WTC11 (cell line): ENCODE measurements around the gene LAMA1. TPM values are rescaled to one million over a fixed set of nuclear protein-coding genes. Genes with fewer than 3 reads are reported as not detected.
"Not testable (repeated sequence)": the region's sequence is repeated elsewhere in the genome, so short reads cannot be mapped to it uniquely, and the experiment has no call there.

Source experiments
- ATAC-seq: fragments of 200-7000 bp; cut with Tn5 transposase; 2 replicates; pipeline ENCODE4 v1.10.0; 2021; ENCODE audit warnings: mild to moderate bottlenecking, moderate library complexity
- CTCF ChIA-PET: fragments of 300-600 bp; sonication (Branson Sonifier 250); formaldehyde crosslinking; loops from one replicate; lab custom pipeline; 2021; ENCODE audit warnings: antibody characterized with exemption; lab: Charles Lee
- POLR2A ChIA-PET: fragments of 350-600 bp; sonication (Branson Sonifier 250); formaldehyde crosslinking; loops from one replicate; lab custom pipeline; 2021; ENCODE audit warnings: antibody characterized with exemption; lab: Charles Lee
- DNase-seq: peaks from one replicate; pipeline ENCODE4 v3.0.0; 2021; ENCODE audit warnings: low spot score
- H3K27ac Mint-ChIP-seq: 2 replicates; pipeline ENCODE4 v1.8.0; 2021; ENCODE audit warnings: mixed read lengths
- H3K27me3 Mint-ChIP-seq: 2 replicates; pipeline ENCODE4 v1.8.0; 2021; ENCODE audit warnings: low read depth, mild to moderate bottlenecking, moderate library complexity, mixed read lengths
- H3K36me3 Mint-ChIP-seq: 2 replicates; pipeline ENCODE4 v1.8.0; 2021; ENCODE audit warnings: mixed read lengths
- H3K4me1 Mint-ChIP-seq: 2 replicates; pipeline ENCODE4 v1.8.0; 2022; ENCODE audit warnings: mixed read lengths
- H3K4me3 Mint-ChIP-seq: 2 replicates; pipeline ENCODE4 v1.8.0; 2021; ENCODE audit warnings: mild to moderate bottlenecking, moderate library complexity, mixed read lengths
- H3K9me3 Mint-ChIP-seq: 2 replicates; pipeline ENCODE4 v1.8.0; 2021; ENCODE audit warnings: mixed read lengths
- EMX1 ChIP-seq: fragments of 250-450 bp; sonication (Bioruptor Pico); IDR thresholded peaks from 2 replicates; pipeline ENCODE4 v1.8.0; 2021; ENCODE audit warnings: mild to moderate bottlenecking
- ETV6 ChIP-seq: sonication (generic); formaldehyde crosslinking; IDR thresholded peaks from 2 replicates; pipeline ENCODE4 v1.8.1; 2022; ENCODE audit warnings: mild to moderate bottlenecking, missing genetic modification reagents
- FOXJ3 ChIP-seq: sonication (generic); formaldehyde crosslinking; IDR thresholded peaks from 2 replicates; pipeline ENCODE4 v1.9.0; 2021; ENCODE audit warnings: missing genetic modification reagents, mild to moderate bottlenecking, borderline replicate concordance
- FOXK1 ChIP-seq: sonication (generic); formaldehyde crosslinking; IDR thresholded peaks from 2 replicates; pipeline ENCODE4 v1.8.0; 2022; ENCODE audit warnings: mild to moderate bottlenecking, moderate library complexity, missing genetic modification reagents
- IRF2 ChIP-seq: sonication (generic); formaldehyde crosslinking; IDR thresholded peaks from 2 replicates; pipeline ENCODE4 v1.8.0; 2022; ENCODE audit warnings: low read depth, missing genetic modification reagents, borderline replicate concordance
- NFATC4 ChIP-seq: fragments of 250-450 bp; sonication (Bioruptor Pico); IDR thresholded peaks from 2 replicates; pipeline ENCODE4 v1.9.0; 2021; ENCODE audit warnings: mild to moderate bottlenecking
- NR1H2 ChIP-seq: sonication (generic); formaldehyde crosslinking; IDR thresholded peaks from 2 replicates; pipeline ENCODE4 v1.9.0; 2021; ENCODE audit warnings: mild to moderate bottlenecking, moderate library complexity, missing genetic modification reagents
- PREB ChIP-seq: sonication (generic); formaldehyde crosslinking; IDR thresholded peaks from 2 replicates; pipeline ENCODE4 v1.8.1; 2022; ENCODE audit warnings: mild to moderate bottlenecking, missing genetic modification reagents, moderate library complexity, borderline replicate concordance
- SOX15 ChIP-seq: fragments of 250-450 bp; sonication (Bioruptor Pico); IDR thresholded peaks from 2 replicates; pipeline ENCODE4 v1.9.0; 2021; ENCODE audit warnings: mild to moderate bottlenecking
- STAT6 ChIP-seq: sonication (generic); formaldehyde crosslinking; conservative IDR thresholded peaks from 2 replicates; pipeline ENCODE4 v1.8.1; 2023; ENCODE audit warnings: mild to moderate bottlenecking, low read depth, missing genetic modification reagents, moderate library complexity
- ZNF219 ChIP-seq: sonication (generic); formaldehyde crosslinking; IDR thresholded peaks from 2 replicates; pipeline ENCODE4 v1.8.0; 2023; ENCODE audit warnings: missing genetic modification reagents, mild to moderate bottlenecking, borderline replicate concordance
- ZNF263 ChIP-seq: sonication (generic); formaldehyde crosslinking; IDR thresholded peaks from 2 replicates; pipeline ENCODE4 v1.8.1; 2022; ENCODE audit warnings: low read depth, mild to moderate bottlenecking, moderate library complexity, missing genetic modification reagents
- ZNF281 ChIP-seq: sonication (generic); formaldehyde crosslinking; IDR thresholded peaks from 2 replicates; pipeline ENCODE4 v1.8.0; 2023; ENCODE audit warnings: mild to moderate bottlenecking, missing genetic modification reagents
- ZNF317 ChIP-seq: sonication (generic); formaldehyde crosslinking; IDR thresholded peaks from 2 replicates; pipeline ENCODE4 v1.8.1; 2023; ENCODE audit warnings: low read depth, mild to moderate bottlenecking, moderate library complexity, missing genetic modification reagents, borderline replicate concordance
- ZNF396 ChIP-seq: fragments of 250-450 bp; sonication (Bioruptor Pico); IDR thresholded peaks from 2 replicates; pipeline ENCODE4 v1.8.0; 2021; ENCODE audit warnings: mild to moderate bottlenecking, moderate library complexity, borderline replicate concordance
- ZNF423 ChIP-seq: fragments of 250-450 bp; sonication (Bioruptor Pico); IDR thresholded peaks from 2 replicates; pipeline ENCODE4 v2.1.2; 2022; ENCODE audit warnings: mild to moderate bottlenecking, moderate library complexity
- total RNA-seq: library from RNA; stranded (reverse); gene quantifications from 3 replicates; pipeline ENCODE4 v1.2.3, GENCODE V29; 2021
- TF ChIP-seq, protein P1 (sequence below): sonication (generic); formaldehyde crosslinking; IDR thresholded peaks from 2 replicates; pipeline ENCODE4 v1.8.1; 2022; ENCODE audit warnings: mild to moderate bottlenecking, moderate library complexity, missing genetic modification reagents
- TF ChIP-seq, protein P2 (sequence below): fragments of 250-450 bp; sonication (Bioruptor Pico); IDR thresholded peaks from 2 replicates; pipeline ENCODE4 v1.9.0; 2021; ENCODE audit warnings: mild to moderate bottlenecking

LAMA1 gene
- total RNA-seq, 1 experiment from 2014 or later, result 50.7 TPM

- TF ChIP-seq ZNF281 (CRISPR knock-in tag) (no peak), ZNF219 (no peak), STAT6 (CRISPR knock-in tag) (no peak), ZNF423 (CRISPR knock-in tag) (no peak)
These were observed 29.8 kb upstream of the LAMA1 start (continued) for GRCh38 chr18:7147399-7147798.

GRCh38 chr18:7146067-7146466 is 28.5 kb upstream of the LAMA1 start:
- Mint-ChIP-seq H3K4me1 (peaks cover 10% of the 10 kb centered on the region), H3K27ac (no peak overlapping the region), H3K36me3 (no peaks in the 10 kb centered on the region), H3K9me3 (no peaks in the 10 kb centered on the region), H3K27me3 (no peaks in the 10 kb centered on the region), H3K4me3 (no peak overlapping the region)
- CTCF ChIA-PET, result no interaction called here
- ATAC-seq, result no peak
- no peak for DNase-seq
- TF ChIP-seq FOXK1 (no peak), ZNF263 (CRISPR knock-in tag) (no peak), NFATC4 (CRISPR knock-in tag) (no peak), EMX1 (CRISPR knock-in tag) (no peak), NR1H2 (CRISPR knock-in tag) (no peak), ETV6 (no peak), ZNF396 (CRISPR knock-in tag) (no peak), FOXJ3 (no peak), SOX15 (CRISPR knock-in tag) (no peak), IRF2 (no peak), PREB (CRISPR knock-in tag) (no peak), ZNF317 (CRISPR knock-in tag) (no peak)
- TF ChIP-seq, protein P1, sequence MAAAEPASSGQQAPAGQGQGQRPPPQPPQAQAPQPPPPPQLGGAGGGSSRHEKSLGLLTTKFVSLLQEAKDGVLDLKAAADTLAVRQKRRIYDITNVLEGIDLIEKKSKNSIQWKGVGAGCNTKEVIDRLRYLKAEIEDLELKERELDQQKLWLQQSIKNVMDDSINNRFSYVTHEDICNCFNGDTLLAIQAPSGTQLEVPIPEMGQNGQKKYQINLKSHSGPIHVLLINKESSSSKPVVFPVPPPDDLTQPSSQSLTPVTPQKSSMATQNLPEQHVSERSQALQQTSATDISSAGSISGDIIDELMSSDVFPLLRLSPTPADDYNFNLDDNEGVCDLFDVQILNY, result no peak
- TF ChIP-seq, protein P2, sequence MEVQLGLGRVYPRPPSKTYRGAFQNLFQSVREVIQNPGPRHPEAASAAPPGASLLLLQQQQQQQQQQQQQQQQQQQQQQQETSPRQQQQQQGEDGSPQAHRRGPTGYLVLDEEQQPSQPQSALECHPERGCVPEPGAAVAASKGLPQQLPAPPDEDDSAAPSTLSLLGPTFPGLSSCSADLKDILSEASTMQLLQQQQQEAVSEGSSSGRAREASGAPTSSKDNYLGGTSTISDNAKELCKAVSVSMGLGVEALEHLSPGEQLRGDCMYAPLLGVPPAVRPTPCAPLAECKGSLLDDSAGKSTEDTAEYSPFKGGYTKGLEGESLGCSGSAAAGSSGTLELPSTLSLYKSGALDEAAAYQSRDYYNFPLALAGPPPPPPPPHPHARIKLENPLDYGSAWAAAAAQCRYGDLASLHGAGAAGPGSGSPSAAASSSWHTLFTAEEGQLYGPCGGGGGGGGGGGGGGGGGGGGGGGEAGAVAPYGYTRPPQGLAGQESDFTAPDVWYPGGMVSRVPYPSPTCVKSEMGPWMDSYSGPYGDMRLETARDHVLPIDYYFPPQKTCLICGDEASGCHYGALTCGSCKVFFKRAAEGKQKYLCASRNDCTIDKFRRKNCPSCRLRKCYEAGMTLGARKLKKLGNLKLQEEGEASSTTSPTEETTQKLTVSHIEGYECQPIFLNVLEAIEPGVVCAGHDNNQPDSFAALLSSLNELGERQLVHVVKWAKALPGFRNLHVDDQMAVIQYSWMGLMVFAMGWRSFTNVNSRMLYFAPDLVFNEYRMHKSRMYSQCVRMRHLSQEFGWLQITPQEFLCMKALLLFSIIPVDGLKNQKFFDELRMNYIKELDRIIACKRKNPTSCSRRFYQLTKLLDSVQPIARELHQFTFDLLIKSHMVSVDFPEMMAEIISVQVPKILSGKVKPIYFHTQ (CRISPR knock-in tag), result no peak
- POLR2A ChIA-PET, result no interaction called here

- DNase-seq, H3K27ac Mint-ChIP-seq, POLR2A ChIA-PET, H3K36me3 Mint-ChIP-seq, H3K27me3 Mint-ChIP-seq, H3K9me3 Mint-ChIP-seq, CTCF ChIA-PET, H3K4me1 Mint-ChIP-seq, ATAC-seq, H3K4me3 Mint-ChIP-seq: not testable (repeated sequence)
These were observed 27.3 kb upstream of the LAMA1 start for GRCh38 chr18:7144921-7145320.
